Aorta (tissue), 5 donors: ENCODE results near the gene AHNAK. TPM values are rescaled to one million over a fixed set of nuclear protein-coding genes. Genes with fewer than 3 reads are reported as not detected.
"Not testable (repeated sequence)": the region's sequence is repeated elsewhere in the genome, so short reads cannot be mapped to it uniquely, and the experiment has no call there.

Experiments
- ATAC-seq: fragments of 200-7000 bp; cut with Tn5 transposase; one replicate; pipeline ENCODE4 v1.9.1; 2022; ENCODE audit warnings: moderate library complexity; ENCODE audit not compliant: low FRiP score
- DNase-seq, 2 donors: peaks; one replicate each; pipeline ENCODE4 v3.0.0-alpha.2; 2020
- H3K27ac ChIP-seq, 2 donors: one replicate each; pipeline ENCODE4 v1.5.1; 2013; ENCODE audit warnings: low read length in 2 of 2, mild to moderate bottlenecking in 2 of 2, moderate library complexity in 2 of 2, control low read depth in 1 of 2, inconsistent platforms in 1 of 2, low read depth in 1 of 2
- H3K27me3 ChIP-seq, 2 donors: one replicate each; pipeline ENCODE4 v1.6.1; 2013; ENCODE audit warnings: control low read depth in 1 of 2, low read length in 1 of 2, mild to moderate bottlenecking in 1 of 2, moderate library complexity in 1 of 2; ENCODE audit not compliant: insufficient read depth in 2 of 2, control insufficient read depth in 1 of 2
- H3K36me3 ChIP-seq, 2 donors: one replicate each; pipeline ENCODE4 v1.6.1; 2013; ENCODE audit warnings: control low read depth in 1 of 2, low read length in 1 of 2, mild to moderate bottlenecking in 1 of 2; ENCODE audit not compliant: insufficient read depth in 2 of 2, control insufficient read depth in 1 of 2
- H3K4me1 ChIP-seq, 2 donors: one replicate each; pipeline ENCODE4 v1.6.1; 2013; ENCODE audit warnings: low read length in 2 of 2, control low read depth in 1 of 2, mild to moderate bottlenecking in 1 of 2, moderate library complexity in 1 of 2; ENCODE audit not compliant: insufficient read depth in 2 of 2, control insufficient read depth in 1 of 2
- H3K4me3 ChIP-seq, 2 donors: one replicate each; pipeline ENCODE4 v1.5.1; 2013; ENCODE audit warnings: low read length in 2 of 2, control low read depth in 1 of 2, mild to moderate bottlenecking in 1 of 2
- H3K9me3 ChIP-seq: one replicate; pipeline ENCODE4 v1.6.1; 2013; ENCODE audit warnings: mild to moderate bottlenecking, low read length; ENCODE audit not compliant: control insufficient read depth
- WGBS, 2 donors: extraction: QIAGEN DNeasy Blood & Tissue Kit; methylation state at CpG; one replicate each; pipeline ENCODE4 v1.1.7; 2013; 5-methylcytosine and 5-hydroxymethylcytosine counted together
- intact Hi-C, 2 donors: fragments of 100-400 bp; cut with DNase I; formaldehyde crosslinking; loops; one replicate each; pipeline versions ENCODE4 v1.14.2 to v1.15.0; 2022
- polyA plus RNA-seq, 2 donors: library from polyadenylated mRNA; stranded (reverse); fragments of 200-250 nt; gene quantifications; one replicate each; pipeline ENCODE4 v1.2.3, GENCODE V29; 2013
- total RNA-seq, 2 donors: library from RNA; stranded (reverse); fragmentation: NEBNext Ultra II Directional; extraction: Animal tissue kit (Norgen Biotek cat#: 25700); gene quantifications; one replicate each; pipeline ENCODE4 v1.2.1, GENCODE V29; 2021
- donor health status: healthy with polysubstance abuse.
- donor health status: Bipolar disorder and iron deficiency.
- donor health status: DM: no; HTN: no; CAD: no.
- donor health status: DM: no; HTN: no; CAD: no.
- donor health status: DM: yes; HTN: yes; CAD: no.

AHNAK gene
- total and polyA plus RNA-seq, 4 donors = 146 to 1,263 (median 693) TPM

GRCh38 chr11:62585356-62585755 lies 38.8 kb upstream of the AHNAK start:
- H3K4me1 ChIP-seq, H3K4me3 ChIP-seq, H3K9me3 ChIP-seq, ATAC-seq, intact Hi-C loops, H3K36me3 ChIP-seq, H3K27ac ChIP-seq, H3K27me3 ChIP-seq: not testable (repeated sequence)
- WGBS, 2 donors = 92% methylated on average over 7 of the region's 7 CpGs
- DNase-seq = peak in 1 of 2 donors; percentile 36

DNA sequence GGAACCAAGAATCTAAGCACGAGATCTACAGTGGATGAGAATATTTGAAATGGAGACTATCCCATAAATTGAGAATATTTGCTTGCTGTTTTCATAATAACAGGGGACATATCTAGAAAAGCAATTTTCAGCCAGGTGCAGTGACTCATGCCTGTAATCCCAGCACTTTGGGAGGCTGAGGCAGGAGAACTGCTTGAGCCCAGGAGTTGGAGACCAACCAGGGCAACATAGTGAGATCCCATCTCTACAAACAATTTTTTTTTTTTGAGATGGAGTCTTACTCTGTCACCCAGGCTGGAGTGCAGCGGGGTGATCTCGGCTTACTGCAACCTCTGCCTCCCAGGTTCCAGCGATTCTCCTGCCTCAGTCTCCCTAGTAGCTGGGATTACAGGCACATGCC lies 35.1 kb upstream of the AHNAK start:
- H3K4me3 ChIP-seq, ATAC-seq, H3K36me3 ChIP-seq, intact Hi-C loops, DNase-seq, H3K27ac ChIP-seq, H3K4me1 ChIP-seq, H3K27me3 ChIP-seq, H3K9me3 ChIP-seq: not testable (repeated sequence)
- WGBS, 2 donors = 96 to 97% methylated on average over 4 of the region's 4 CpGs

- Histone ChIP-seq H3K27ac (no peak overlapping the region), H3K27me3 (no peaks in the 10 kb centered on the region), H3K9me3 (no peaks in the 10 kb centered on the region), H3K4me1 (no peaks in the 10 kb centered on the region), H3K4me3 (no peak overlapping the region), H3K36me3 (no peaks in the 10 kb centered on the region)
- DNase-seq = peak in 1 of 2 donors; percentile 38
- ATAC-seq = no peak
- intact Hi-C loops = no loop called here
- 91 to 92% methylated on average over 18 of the region's 18 CpGs for WGBS, 2 donors
Observed at GRCh38 chr11:62580959-62581715, 34.5 kb upstream of the AHNAK start.

DNA sequence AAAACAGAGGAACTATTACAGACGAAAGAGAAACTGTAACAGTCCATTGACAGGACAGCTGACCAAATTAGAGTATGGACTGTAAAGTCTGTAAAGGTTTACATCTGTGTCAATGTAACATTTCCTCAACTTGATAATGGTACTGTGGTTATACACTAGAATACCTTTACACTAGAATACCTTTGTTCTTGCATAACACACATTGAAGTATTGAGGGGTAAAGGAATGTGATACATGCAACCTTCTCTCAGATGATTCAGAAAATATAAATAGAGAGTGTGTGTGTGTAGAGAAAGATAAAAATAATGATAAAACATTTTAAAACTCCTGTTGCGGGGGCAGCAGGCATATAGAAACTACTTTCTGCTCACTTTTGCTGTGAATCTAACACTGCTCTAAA lies 32.6 kb upstream of the AHNAK start:
- intact Hi-C loops = no loop called here
- H3K9me3 ChIP-seq = no peaks in the 10 kb centered on the region
- no peak overlapping the region for H3K4me3 ChIP-seq
- DNase-seq = no peak
- ATAC-seq = no peak
- WGBS, 2 donors = 80 to 86% methylated on average over 2 of the region's 2 CpGs
- no peak overlapping the region for H3K27ac ChIP-seq
- H3K27me3 ChIP-seq = no peaks in the 10 kb centered on the region
- H3K4me1 ChIP-seq = no peaks in the 10 kb centered on the region
- H3K36me3 ChIP-seq = no peaks in the 10 kb centered on the region

- Histone ChIP-seq H3K36me3 (no peaks in the 10 kb centered on the region), H3K4me3 (no peak overlapping the region), H3K9me3 (no peaks in the 10 kb centered on the region), H3K4me1 (no peaks in the 10 kb centered on the region), H3K27ac (no peak overlapping the region), H3K27me3 (no peaks in the 10 kb centered on the region)
- ATAC-seq (no peak), DNase-seq (no peak)
- 94 to 96% methylated on average over 11 of the region's 11 CpGs for WGBS, 2 donors
- intact Hi-C loops = no loop called here
Observed at GRCh38 chr11:62578541-62578940, 31.9 kb upstream of the AHNAK start.

DNA sequence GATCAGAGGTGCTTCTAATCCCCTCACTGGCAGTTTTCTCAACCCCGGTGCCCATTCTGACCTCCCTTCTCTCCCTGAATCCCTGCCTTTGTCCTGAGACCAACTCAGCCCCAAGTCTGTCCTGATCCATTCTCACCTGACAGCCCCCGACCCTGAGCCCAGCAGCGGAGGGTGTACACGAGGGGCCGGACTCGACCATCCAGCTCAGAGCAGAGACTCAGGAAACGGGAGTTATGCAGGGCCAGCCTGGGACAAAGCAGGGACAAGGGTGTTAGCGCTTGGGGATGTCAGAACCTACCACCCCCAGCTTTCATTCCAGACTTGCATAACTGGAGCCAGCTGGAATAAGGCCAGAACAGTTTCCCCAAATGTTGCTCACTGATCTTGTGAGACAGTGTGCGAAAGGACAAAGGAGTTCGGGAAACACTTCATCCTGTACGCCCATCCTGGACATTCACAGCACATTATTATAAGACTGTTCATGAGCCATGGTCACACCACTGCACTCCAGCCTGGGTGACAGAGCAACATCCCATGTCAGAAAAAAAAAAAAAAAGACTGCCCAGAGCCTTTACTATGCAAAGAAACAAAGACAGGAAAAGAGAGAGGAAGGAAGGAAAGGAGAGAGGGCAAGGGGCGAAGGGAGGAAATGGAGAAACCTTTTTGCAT lies 30.6 kb upstream of the AHNAK start:
- no peak for ATAC-seq
- H3K36me3 ChIP-seq = no peaks in the 10 kb centered on the region

GRCh38 chr11:62575837-62576236 lies 29.2 kb upstream of the AHNAK start:
- Histone ChIP-seq H3K4me3 (no peak overlapping the region), H3K27ac (no peak overlapping the region), H3K4me1 (no peaks in the 10 kb centered on the region), H3K9me3 (no peaks in the 10 kb centered on the region), H3K27me3 (no peaks in the 10 kb centered on the region), H3K36me3 (peaks cover 0 to 5% of the 10 kb centered on the region in 2 donors)
- ATAC-seq (no peak), DNase-seq (peak in 1 of 2 donors; percentile 42)
- WGBS, 2 donors = 84 to 88% methylated on average over 14 of the region's 14 CpGs
- intact Hi-C loops = no loop called here

More for the DNA sequence above, 30.6 kb upstream of the AHNAK start:
- H3K9me3 ChIP-seq = no peaks in the 10 kb centered on the region
- WGBS, 2 donors = 77% methylated on average over 12 of the region's 12 CpGs
- no peaks in the 10 kb centered on the region for H3K27me3 ChIP-seq
- H3K4me3 ChIP-seq = no peak overlapping the region
- H3K27ac ChIP-seq = no peak overlapping the region
- H3K4me1 ChIP-seq = no peaks in the 10 kb centered on the region
- intact Hi-C loops = no loop called here
- DNase-seq = no peak

GRCh38 chr11:62575156-62575555 lies 28.6 kb upstream of the AHNAK start:
- peaks cover 0 to 5% of the 10 kb centered on the region in 2 donors for H3K36me3 ChIP-seq
- no peak for ATAC-seq
- H3K9me3 ChIP-seq = no peaks in the 10 kb centered on the region
- no peaks in the 10 kb centered on the region for H3K4me1 ChIP-seq
- peak overlapping the region; percentile 24 to 52 for H3K4me3 ChIP-seq
- no peaks in the 10 kb centered on the region for H3K27me3 ChIP-seq
- WGBS, 2 donors = 13% methylated on average over 17 of the region's 17 CpGs
- H3K27ac ChIP-seq = peak overlapping the region in 1 of 2 donors; percentile 34
- peak in 1 of 2 donors; percentile 56 for DNase-seq
- intact Hi-C loops = no loop called here
